Stimulated activated CD4-positive, alpha-beta T cell treated with anti-CD3 and anti-CD28 coated beads, Interleukin-2, amount 100 ng/mL, for 4 hours (primary cell): Measurements from ENCODE around the gene TMUB2.

Experiments used
- DNase-seq: peaks from one replicate; pipeline ENCODE4 v3.0.0-alpha.2; 2020; ENCODE audit warnings: low read depth

TMUB2 gene

GRCh38 chr17:44176671-44177501 lies 9.9 kb upstream of the TMUB2 start:
- no peak for DNase-seq

- DNase-seq, result no peak
These were observed 9.1 kb upstream of the TMUB2 start for GRCh38 chr17:44177640-44178039.

- DNase-seq, result no peak
These were observed 8.6 kb upstream of the TMUB2 start for GRCh38 chr17:44178133-44178532.

- no peak for DNase-seq
These were observed 3.7 kb upstream of the TMUB2 start for GRCh38 chr17:44183024-44183423.

- DNase-seq, result no peak
These were observed 2.5 kb upstream of the TMUB2 start for GRCh38 chr17:44184212-44184810.

GRCh38 chr17:44187131-44187899 lies 543 bp downstream of the TMUB2 start:
- DNase-seq, result no peak

- DNase-seq, result no peak
These were observed 2.0 kb downstream of the TMUB2 start for GRCh38 chr17:44188576-44189403.

- DNase-seq, result no peak
These were observed 3.7 kb downstream of the TMUB2 start for GRCh38 chr17:44190481-44190880.

- DNase-seq, result no peak
These were observed 4.6 kb downstream of the TMUB2 start for GRCh38 chr17:44191369-44191768.

- no peak for DNase-seq
These were observed 5.2 kb downstream of the TMUB2 start for GRCh38 chr17:44191941-44192496.

- no peak for DNase-seq
These were observed 6.0 kb downstream of the TMUB2 start for GRCh38 chr17:44192750-44193149.

GRCh38 chr17:44193326-44194084 lies 6.7 kb downstream of the TMUB2 start:
- no peak for DNase-seq

GRCh38 chr17:44197107-44197506 lies 10.3 kb downstream of the TMUB2 start:
- DNase-seq, result no peak

GRCh38 chr17:44197980-44198720 lies 11.4 kb downstream of the TMUB2 start:
- no peak for DNase-seq

- DNase-seq, result no peak
These were observed 12.2 kb downstream of the TMUB2 start for GRCh38 chr17:44198721-44199552.

- peak; percentile 100 for DNase-seq
These were observed 13.0 kb downstream of the TMUB2 start, which contains the start of gene ATXN7L3 for GRCh38 chr17:44199553-44200477. Gene ATXN7L3 (minus strand): TSS chr17:44199884. CDS start chr17:44198070, 1,814 bp downstream.

GRCh38 chr17:44200478-44201155 lies 13.8 kb downstream of the TMUB2 start:
- DNase-seq, result no peak
